ENCODE results near the gene DCLK2. TPM values are rescaled to one million over a fixed set of nuclear protein-coding genes. Genes with fewer than 3 reads are reported as not detected.
A peak's percentile ranks its signal among the peaks of the same experiment; 100 is the strongest.

Gene DCLK2
- total RNA-seq, 1 donor from 2014 or later: 49.2 TPM

- peak overlapping the region; percentile 95 for H3K27ac Mint-ChIP-seq
- TF ChIP-seq CTCF (IDR thresholded peaks at IDR 0.05; ENCODE audit: unreplicated experiment): no peak
- peak overlapping the region; percentile 18 for H3K4me3 Mint-ChIP-seq
- peaks cover 4% of the 10 kb centered on the region for H3K9me3 Mint-ChIP-seq
- H3K4me1 Mint-ChIP-seq: peaks cover 60% of the 10 kb centered on the region
- no peak for DNase-seq (ENCODE audit: low spot score in 2 of 2, unreplicated experiment in 2 of 2)
- no peaks in the 10 kb centered on the region for H3K27me3 Mint-ChIP-seq (ENCODE audit: low read depth)
- peaks cover 12% of the 10 kb centered on the region for H3K36me3 Mint-ChIP-seq
Measured at GRCh38 chr4:150087006-150087405, 8.8 kb downstream of the DCLK2 start.

- TF ChIP-seq CTCF (IDR thresholded peaks at IDR 0.05; ENCODE audit: unreplicated experiment): no peak
- DNase-seq (ENCODE audit: low spot score in 2 of 2, unreplicated experiment in 2 of 2): no peak
- H3K36me3 Mint-ChIP-seq: peaks cover 13% of the 10 kb centered on the region
- no peaks in the 10 kb centered on the region for H3K27me3 Mint-ChIP-seq (ENCODE audit: low read depth)
- H3K27ac Mint-ChIP-seq: peak overlapping the region; percentile 11
- no peak overlapping the region for H3K4me3 Mint-ChIP-seq
- peaks cover 3% of the 10 kb centered on the region for H3K9me3 Mint-ChIP-seq
- H3K4me1 Mint-ChIP-seq: peaks cover 42% of the 10 kb centered on the region
Measured at GRCh38 chr4:150089732-150090131, 11.5 kb downstream of the DCLK2 start.

GRCh38 chr4:150090836-150091235 is 12.6 kb downstream of the DCLK2 start:
- no peak overlapping the region for H3K27ac Mint-ChIP-seq
- DNase-seq (ENCODE audit: low spot score in 2 of 2, unreplicated experiment in 2 of 2): no peak
- no peaks in the 10 kb centered on the region for H3K9me3 Mint-ChIP-seq
- peaks cover 42% of the 10 kb centered on the region for H3K4me1 Mint-ChIP-seq
- no peaks in the 10 kb centered on the region for H3K27me3 Mint-ChIP-seq (ENCODE audit: low read depth)
- TF ChIP-seq CTCF (IDR thresholded peaks at IDR 0.05; ENCODE audit: unreplicated experiment): no peak
- peaks cover 7% of the 10 kb centered on the region for H3K36me3 Mint-ChIP-seq
- H3K4me3 Mint-ChIP-seq: no peak overlapping the region

- peaks cover 4% of the 10 kb centered on the region for H3K36me3 Mint-ChIP-seq
- H3K4me3 Mint-ChIP-seq: no peak overlapping the region
- no peak overlapping the region for H3K27ac Mint-ChIP-seq
- no peaks in the 10 kb centered on the region for H3K27me3 Mint-ChIP-seq (ENCODE audit: low read depth)
- no peaks in the 10 kb centered on the region for H3K9me3 Mint-ChIP-seq
- DNase-seq (ENCODE audit: low spot score in 2 of 2, unreplicated experiment in 2 of 2): no peak
- peaks cover 14% of the 10 kb centered on the region for H3K4me1 Mint-ChIP-seq
- TF ChIP-seq CTCF (IDR thresholded peaks at IDR 0.05; ENCODE audit: unreplicated experiment): no peak
Measured at GRCh38 chr4:150094676-150095075, 16.4 kb downstream of the DCLK2 start.

- H3K36me3 Mint-ChIP-seq: peaks cover 4% of the 10 kb centered on the region
- no peaks in the 10 kb centered on the region for H3K9me3 Mint-ChIP-seq
- TF ChIP-seq CTCF (IDR thresholded peaks at IDR 0.05; ENCODE audit: unreplicated experiment): no peak
- no peaks in the 10 kb centered on the region for H3K4me1 Mint-ChIP-seq
- H3K27me3 Mint-ChIP-seq (ENCODE audit: low read depth): no peaks in the 10 kb centered on the region
- no peak overlapping the region for H3K27ac Mint-ChIP-seq
- no peak overlapping the region for H3K4me3 Mint-ChIP-seq
- no peak for DNase-seq (ENCODE audit: low spot score in 2 of 2, unreplicated experiment in 2 of 2)
Measured at GRCh38 chr4:150096625-150097024, 18.4 kb downstream of the DCLK2 start.

- no peak for TF ChIP-seq CTCF (IDR thresholded peaks at IDR 0.05; ENCODE audit: unreplicated experiment)
- peaks cover 8% of the 10 kb centered on the region for H3K4me1 Mint-ChIP-seq
Measured at GRCh38 chr4:150098214-150098613, 20.0 kb downstream of the DCLK2 start.

More at GRCh38 chr4:150098214-150098613, 20.0 kb downstream of the DCLK2 start:
- Mint-ChIP-seq H3K4me3 (no peak overlapping the region), H3K9me3 (no peaks in the 10 kb centered on the region), H3K27ac (no peak overlapping the region), H3K27me3 (ENCODE audit: low read depth) (no peaks in the 10 kb centered on the region), H3K36me3 (peaks cover 5% of the 10 kb centered on the region)
- DNase-seq (ENCODE audit: low spot score in 2 of 2, unreplicated experiment in 2 of 2): no peak
